GM18505 (cell line): ENCODE data around the gene RPA3.
"Not testable (repeated sequence)": the region's sequence is repeated elsewhere in the genome, so short reads cannot be mapped to it uniquely, and the experiment has no call there.

Source experiments
- ATAC-seq: cut with Tn5 transposase; IDR thresholded peaks from one replicate; pipeline ENCODE4 v1.9.1; 2021; ENCODE audit not compliant: unreplicated experiment
- POLR2A ChIP-seq: IDR thresholded peaks from 4 replicates; pipeline ENCODE4 v1.6.1; 2011; ENCODE audit warnings: borderline replicate concordance; ENCODE audit not compliant: insufficient read depth, insufficient read length; ENCODE audit errors: extremely low read depth

Gene RPA3

DNA sequence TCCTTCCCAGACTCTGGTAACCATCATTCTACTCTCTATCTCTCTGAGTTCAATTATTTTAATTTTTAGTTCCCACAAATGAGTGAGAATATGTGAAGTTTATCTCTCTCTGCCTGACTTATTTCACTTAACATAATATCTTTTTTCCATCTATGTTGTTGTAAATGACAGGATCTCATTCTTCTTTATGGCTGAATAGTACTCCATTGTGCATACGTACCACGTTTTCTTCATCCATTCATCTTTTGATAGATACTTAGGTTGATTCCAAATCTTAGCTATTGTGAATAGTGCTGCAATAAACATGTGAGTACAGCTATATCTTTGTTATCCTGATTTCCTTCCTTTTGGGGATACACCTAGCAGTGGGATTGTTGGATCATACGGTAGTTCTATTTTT is 23.9 kb downstream of the RPA3 start:
- TF ChIP-seq POLR2A = no peak
- ATAC-seq = no peak

DNA sequence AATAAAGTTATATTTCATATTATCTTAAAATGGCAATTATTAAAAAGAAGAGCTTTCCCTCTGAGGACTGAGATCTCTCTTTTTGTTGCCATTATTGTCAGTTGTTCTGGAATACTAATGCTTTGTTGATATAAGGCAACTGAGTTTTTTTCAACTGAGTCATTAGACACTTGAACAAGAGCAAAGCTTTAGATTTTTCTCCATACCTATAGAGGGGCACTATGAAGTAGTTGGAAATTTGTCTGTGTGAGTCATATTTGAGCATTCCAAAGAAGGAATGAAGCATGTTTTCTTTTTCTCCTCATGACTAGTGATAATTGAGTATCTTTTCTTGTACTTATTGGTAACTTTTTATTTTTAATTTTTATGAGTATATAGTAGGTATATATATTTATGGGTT is 24.5 kb downstream of the RPA3 start:
- TF ChIP-seq POLR2A = no peak
- no peak for ATAC-seq

DNA sequence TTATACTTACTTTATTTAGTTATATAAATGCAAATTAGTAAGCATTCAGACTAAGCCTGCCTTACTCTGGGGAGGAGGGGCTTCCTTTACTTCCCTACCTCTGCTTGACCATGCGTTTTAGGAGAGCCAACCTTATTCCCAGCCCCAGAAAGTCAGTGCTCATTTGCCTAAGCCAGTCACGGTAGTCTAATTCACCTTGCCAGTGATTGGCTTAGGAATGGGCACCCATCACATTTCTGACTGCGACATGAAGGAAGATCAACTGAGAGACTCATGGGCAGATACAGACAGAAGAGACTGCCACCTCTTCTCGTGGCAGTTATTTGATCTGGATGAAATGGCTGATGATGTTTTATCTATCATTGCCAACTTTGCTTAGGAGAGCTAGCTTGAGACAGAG is 29.5 kb downstream of the RPA3 start:
- no peak for ATAC-seq
- no peak for TF ChIP-seq POLR2A

DNA sequence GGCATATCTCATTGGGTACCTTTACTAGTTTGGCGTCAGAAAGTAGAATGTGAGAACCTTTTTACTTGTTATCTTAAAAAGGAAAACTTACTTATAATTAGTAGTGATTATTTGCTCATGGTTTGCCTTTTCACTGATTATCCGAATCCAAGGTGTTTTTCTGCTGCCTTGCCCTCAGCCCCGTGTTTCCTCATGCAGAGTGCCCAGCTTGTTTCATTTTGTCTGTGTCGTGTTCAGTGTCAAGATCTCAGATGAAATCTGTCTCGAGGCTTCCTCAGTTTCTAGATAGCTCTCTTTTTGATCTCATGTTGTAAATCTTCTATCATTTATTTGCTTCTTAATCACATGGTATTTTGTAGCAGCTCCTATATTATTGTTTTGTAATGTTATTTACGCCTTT is 30.1 kb downstream of the RPA3 start:
- ATAC-seq = no peak
- no peak for TF ChIP-seq POLR2A

DNA sequence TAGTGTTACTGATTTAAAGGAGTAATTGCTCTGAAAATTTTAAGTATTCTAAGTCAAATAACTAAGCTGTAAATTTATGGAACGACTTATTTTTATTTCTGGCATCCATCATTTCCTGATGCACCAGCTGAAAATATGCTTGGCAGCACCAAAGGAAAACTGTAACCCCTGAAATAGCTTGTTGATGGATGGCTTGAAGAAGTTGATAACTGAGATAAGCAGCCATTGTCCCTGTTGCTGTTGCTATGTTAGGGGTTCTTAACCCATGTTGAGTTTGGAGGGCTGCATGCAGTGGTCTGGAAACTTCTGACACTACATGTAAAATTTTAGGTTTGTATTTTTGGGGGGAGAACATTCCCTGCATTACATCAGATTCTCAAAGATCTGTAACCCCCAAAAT is 30.6 kb downstream of the RPA3 start:
- TF ChIP-seq POLR2A = no peak
- no peak for ATAC-seq

DNA sequence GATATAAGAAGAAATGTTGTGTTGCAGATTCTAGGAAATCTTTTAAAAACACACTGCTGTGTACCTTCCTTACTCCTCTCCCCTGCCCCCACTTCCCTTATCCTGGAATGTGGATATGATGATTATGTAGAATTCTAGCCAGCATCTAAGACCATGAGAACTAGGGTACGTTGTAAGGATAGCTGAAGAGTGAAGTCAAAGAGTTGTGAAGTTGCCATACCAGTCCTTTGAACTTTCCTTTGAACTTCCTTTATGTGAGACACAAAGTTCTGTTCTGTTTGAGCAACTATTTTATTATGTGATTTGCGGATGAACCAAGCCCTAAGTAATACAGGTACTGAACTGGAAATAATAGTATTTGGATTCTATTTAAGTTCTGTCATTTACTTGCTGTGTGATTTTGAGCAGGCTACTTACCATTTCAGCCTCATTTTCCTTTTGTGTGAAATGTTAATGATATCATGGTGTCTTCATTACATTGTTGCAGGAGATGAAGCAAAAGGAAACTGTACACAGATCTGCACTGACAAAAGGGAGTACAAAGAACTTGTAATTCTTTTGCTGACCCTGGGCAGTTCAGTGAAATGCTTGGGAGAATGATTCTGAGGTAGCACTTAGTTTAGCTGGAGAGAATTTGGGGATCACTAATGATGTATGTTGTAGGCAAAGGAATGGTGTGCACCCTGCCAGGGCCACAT is 31.4 kb downstream of the RPA3 start:
- no peak for ATAC-seq
- TF ChIP-seq POLR2A = no peak

DNA sequence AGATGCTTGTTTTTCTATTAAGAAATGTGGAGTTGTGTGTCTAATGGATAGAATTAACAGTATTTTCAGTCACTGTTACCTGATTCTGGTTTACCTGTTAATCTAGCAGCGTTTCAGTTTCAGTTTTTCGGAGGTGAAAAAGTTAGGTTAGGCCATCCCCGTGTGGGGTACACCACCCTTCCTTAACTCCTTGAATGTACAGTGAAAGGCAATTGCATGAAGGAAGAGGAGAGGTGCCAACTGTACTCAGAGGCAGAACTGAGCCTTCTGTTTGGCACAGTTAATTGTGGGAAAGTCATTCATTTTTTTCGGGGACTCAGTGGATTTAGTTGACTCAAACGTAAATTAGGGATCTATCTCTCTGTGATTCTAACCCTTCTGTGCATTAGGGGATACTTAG is 35.5 kb downstream of the RPA3 start:
- TF ChIP-seq POLR2A = no peak
- ATAC-seq = no peak

DNA sequence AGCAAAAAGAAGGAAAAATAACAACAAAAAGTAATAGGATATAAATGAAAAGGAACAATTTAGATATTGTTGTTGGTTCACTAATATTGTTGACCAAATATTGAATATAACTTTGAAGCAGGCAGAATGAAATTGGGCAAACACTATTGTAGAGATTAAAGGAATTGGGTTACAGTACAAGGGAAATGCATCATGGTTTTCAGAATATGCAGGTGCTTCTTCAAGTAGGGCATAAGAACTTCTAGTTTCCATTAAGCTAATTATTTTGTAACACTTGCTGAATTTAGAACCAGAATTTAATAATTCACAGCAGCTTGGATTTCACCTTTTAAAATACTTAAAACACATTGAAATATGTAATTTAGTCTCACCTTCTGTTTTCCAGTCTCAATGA is 36.5 kb downstream of the RPA3 start:
- TF ChIP-seq POLR2A = no peak
- no peak for ATAC-seq

DNA sequence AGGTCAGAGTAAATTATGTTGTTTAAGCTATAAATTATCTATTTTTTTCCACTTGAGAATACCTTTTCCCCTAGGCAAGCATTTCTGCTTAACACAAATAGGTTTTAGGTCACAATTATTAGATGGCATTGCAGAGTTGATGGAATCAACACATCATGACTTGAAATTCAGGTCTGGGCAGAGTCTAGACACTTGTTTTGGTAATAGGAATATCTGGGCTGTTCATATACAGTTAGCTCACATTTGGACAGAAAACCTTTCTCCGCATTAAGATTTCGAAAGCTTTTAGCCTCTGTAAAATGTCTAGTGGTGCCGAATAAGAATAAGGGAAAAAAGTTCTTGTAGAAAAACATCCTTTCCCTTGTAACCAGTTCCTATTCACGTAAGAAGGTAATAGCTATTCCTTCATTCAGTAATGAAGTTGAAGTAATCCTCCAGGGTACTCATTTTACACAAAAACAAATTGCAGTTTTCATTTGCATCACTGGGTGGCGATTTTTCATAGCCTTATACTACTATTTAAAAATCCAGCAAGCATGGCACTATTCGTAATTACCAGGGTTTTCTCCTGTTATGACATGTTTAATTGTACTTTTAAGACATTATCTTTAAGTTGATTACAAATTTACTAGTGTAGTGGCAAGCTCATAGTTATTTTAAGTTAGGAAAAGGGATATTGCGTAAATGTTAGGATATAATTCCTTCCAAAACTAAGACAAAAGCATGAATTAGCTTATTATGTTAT is 37.0 kb downstream of the RPA3 start:
- no peak for TF ChIP-seq POLR2A
- no peak for ATAC-seq

DNA sequence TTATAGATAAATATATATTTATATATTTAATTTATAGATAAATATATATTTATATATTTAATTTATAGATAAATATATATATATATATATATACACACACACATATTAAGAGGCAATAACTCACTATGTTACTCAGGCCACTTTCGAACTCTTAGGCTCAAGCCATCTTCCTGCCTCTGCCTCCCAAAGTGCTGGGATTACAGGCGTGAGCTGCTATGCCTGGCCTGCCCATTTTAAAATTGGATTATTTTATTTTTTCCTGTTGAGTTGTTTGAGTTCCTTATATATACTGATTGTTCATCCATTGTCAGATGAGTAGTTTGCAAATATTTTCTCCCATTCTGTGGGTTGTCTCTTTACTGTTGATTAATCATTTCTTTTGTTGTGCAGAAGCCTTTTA is 38.8 kb downstream of the RPA3 start:
- not testable (repeated sequence) for ATAC-seq

DNA sequence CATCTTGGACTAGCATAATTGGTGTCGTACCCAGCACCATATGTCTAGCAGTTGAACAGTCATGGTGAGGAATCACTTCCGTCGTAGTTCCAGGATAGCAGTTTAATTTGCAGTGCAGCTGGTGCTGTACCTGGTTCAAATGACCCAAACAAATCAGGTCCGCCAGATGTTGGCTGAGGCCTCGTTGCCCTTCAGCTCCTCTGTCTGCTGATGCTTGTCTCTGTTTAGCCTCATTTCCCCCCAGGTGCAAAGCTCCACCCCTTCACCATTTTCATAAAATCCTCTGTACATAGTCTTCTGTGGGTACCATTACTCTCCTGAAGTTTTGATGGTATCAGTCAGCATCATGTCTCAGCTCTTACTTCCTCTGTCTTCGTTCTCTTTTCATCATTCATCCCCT is 42.7 kb downstream of the RPA3 start:
- no peak for TF ChIP-seq POLR2A
- no peak for ATAC-seq

DNA sequence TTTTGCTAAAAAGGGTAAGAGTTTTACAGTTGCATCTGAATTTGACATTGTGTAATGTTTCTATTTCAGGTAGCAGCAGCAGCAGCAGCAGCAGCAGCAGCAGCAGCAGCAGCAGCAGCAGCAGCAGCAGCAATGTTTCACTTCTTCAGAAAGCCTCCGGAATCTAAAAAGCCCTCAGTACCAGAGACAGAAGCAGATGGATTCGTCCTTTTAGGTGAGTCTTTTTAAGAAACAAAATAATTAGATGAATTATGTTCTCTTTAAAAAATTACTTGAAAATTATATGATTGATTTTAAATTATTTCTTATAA is 45.2 kb downstream of the RPA3 start:
- TF ChIP-seq POLR2A = no peak
- no peak for ATAC-seq

DNA sequence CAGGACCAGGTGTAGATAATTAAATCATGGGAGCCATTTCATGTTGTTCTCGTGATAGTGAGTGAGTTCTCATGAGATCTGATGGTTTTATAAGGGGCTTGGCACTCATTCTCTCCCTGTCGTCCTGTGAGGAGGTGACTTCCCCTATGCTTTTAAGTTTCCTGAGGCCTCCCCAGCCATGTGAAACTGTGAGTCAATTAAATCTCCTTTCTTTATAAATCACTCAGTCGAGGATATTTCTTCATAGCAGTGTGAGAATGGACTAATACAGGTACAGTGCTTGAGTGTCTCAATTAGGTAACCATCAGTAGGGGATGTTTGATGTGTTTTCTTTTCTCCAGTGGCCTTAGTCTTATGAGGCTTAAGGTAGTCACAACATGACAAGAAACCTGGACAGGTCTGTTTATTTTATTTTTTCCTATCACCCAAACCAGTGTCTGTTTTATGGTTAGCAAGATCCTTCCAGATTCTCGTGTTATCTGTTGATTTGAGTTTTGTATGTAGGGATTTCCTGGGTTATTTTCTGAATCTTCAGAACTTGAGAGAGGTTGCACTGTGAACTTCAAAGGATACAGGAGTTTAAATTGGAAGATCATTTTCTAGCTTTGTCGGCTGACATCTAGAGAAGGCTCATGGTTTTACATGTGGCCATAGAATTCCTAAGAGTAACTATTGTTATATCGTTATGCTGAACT is 45.7 kb downstream of the RPA3 start:
- TF ChIP-seq POLR2A = no peak
- ATAC-seq = no peak

DNA sequence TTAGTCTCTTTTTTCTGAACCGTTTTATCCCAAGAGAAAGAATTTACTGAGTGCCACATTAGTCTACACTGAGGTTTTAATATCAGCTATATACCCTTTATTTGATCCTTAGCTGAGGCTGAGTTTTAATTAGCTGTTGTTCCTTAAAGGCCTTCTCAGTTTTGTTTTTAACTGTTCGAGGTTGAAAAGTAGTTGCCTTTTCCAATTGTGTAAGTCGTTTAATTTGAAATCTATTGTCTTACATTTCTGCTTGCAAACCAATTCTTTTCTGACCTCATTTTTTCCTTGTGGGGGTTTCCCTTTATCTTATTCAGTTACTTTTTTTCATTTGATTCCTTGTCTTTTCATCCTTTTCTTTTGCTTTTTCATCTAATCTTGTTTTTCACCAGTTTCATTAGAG is 47.0 kb downstream of the RPA3 start:
- TF ChIP-seq POLR2A = no peak
- no peak for ATAC-seq
